Esophagus (tissue), 2 donors: ENCODE data around the gene MLN. TPM values are rescaled to one million over a fixed set of nuclear protein-coding genes. Genes with fewer than 3 reads are reported as not detected.

ENCODE experiments used
- polyA plus RNA-seq, 2 donors: library from polyadenylated mRNA; stranded (reverse); fragments of 200-250 nt; gene quantifications; one replicate each; pipeline ENCODE4 v1.2.3, GENCODE V29; 2013
- donor health status: healthy with polysubstance abuse.
- donor health status: Bipolar disorder and iron deficiency.

Gene MLN
- polyA plus RNA-seq, 2 donors, result not detected

Other genes starting within 250 kb of the MLN start
- gene BAK1, start 223.7 kb downstream of the MLN start, polyA plus RNA-seq, result 10 to 100 TPM; 20.4 to 22.6 TPM
- gene ITPR3, start 182.7 kb downstream of the MLN start, polyA plus RNA-seq, result 10 to 100 TPM; 11.9 to 15.0 TPM
- 10 to 100 TPM; 56.1 to 93.7 TPM for gene UQCC2, start 92.3 kb downstream of the MLN start, polyA plus RNA-seq
- gene IP6K3, start 57.1 kb downstream of the MLN start, polyA plus RNA-seq, result under 1 TPM; 0.65 to 0.96 TPM
- 10 to 100 TPM; 39.8 to 43.2 TPM for gene LEMD2, start 14.9 kb downstream of the MLN start, polyA plus RNA-seq